ENCODE data around the gene TMEM108. TPM values are rescaled to one million over a fixed set of nuclear protein-coding genes. Genes with fewer than 3 reads are reported as not detected.

TMEM108 gene
- total RNA-seq, 1 donor from 2014 or later: not detected

DNA sequence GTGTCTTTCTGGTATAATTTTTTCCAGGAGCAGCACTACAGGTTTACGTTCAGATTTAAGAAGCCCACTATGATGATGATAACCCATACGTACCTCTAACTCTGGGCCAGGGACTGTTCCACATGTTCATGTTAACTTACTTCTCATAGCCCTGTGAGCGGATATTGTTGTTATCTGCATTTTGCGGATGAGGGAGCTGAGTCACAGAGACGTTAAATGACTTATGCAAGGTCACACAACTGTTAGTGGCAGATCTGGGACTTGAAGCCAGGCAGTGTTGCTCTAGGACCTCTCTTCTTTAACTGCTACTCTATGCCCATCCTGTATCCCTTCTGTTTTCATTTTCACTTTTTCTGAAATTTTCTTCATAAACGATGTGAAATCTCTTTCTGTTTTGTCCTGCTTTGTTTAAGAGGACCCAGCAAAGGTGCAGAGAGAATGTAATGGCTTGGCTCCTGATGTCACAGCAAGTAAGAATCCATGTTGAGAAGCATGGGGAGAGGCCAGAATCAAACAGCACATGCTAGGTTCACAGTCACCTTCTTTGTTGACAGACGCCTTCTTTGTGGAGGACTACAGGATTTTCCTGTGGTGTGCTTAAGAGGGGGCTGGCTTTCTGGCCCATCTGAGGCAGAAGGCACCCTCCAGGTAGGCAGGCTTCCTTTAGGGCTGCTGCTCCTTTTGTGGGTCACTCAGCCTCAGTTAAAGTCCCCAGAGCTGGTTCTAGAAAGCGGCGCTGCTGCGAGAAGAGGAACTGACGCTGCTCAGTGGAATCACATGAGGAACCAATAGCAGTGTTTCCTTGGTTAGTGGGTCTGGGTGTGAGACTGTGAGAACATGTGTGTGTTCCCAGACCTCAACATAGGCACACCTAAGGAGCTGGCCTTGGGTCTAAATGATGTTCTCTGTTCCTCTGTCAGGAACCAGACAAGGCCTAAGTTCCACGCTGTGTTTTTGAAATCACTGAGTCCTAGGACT, 121.6 kb downstream of the TMEM108 start:
- intact Hi-C loops (cut with micrococcal nuclease): no loop called here

- intact Hi-C loops (cut with micrococcal nuclease): no loop called here
Observed at GRCh38 chr3:133161656-133162055, 123.5 kb downstream of the TMEM108 start.

DNA sequence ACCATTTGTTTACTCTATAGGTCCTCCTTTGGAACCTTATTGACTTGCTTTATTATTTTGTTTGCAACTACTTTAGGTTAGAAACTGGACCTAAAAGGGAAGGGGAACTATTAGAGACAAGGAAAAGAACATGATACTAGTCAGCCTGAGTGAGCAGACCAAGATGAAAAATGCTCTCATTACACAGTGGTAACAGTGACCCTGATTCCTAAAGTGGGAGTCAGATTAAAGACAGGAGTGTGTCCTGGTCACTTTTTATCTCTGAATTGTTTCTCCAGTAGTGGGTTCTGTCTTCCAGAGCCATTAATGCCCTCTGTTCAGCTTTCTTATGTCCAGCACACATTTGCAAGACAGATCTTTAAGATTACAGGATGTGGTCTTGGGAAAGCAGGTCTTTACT, 124.1 kb downstream of the TMEM108 start:
- intact Hi-C loops (cut with micrococcal nuclease): no loop called here

DNA sequence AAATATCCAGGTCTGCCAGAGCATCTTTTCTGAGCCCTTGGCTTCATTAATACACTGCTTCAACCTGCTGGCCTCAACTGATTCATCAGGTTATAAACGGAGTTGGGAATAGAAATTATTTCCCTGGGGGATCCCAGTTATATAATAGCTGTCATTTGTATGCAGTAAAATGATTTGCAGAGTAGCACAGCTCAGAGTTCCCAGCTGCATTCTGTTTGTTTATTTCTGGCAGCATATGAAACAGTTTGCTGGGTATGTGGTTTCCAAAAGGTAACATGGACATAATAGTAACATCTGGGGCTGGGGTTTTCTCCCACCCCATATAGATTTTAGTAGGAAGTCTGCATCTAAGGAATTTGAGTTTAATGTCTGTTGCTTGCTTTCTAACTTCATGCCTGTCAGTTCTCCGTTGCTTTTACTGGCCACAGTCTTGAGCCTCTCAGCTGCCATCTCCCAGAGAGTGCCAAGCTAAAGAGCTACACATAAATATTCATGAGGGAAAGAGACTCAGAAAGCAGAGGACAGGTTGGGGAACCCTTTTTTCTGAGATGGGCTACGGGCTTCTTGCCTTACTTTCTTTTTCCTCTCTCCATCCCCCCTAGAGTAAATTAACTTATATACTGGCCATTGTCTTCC, 124.6 kb downstream of the TMEM108 start:
- intact Hi-C loops (cut with micrococcal nuclease): no loop called here

GRCh38 chr3:133167340-133168024, 129.3 kb downstream of the TMEM108 start:
- intact Hi-C loops (cut with micrococcal nuclease): no loop called here

GRCh38 chr3:133168025-133168401, 129.8 kb downstream of the TMEM108 start:
- intact Hi-C loops (cut with micrococcal nuclease): no loop called here

DNA sequence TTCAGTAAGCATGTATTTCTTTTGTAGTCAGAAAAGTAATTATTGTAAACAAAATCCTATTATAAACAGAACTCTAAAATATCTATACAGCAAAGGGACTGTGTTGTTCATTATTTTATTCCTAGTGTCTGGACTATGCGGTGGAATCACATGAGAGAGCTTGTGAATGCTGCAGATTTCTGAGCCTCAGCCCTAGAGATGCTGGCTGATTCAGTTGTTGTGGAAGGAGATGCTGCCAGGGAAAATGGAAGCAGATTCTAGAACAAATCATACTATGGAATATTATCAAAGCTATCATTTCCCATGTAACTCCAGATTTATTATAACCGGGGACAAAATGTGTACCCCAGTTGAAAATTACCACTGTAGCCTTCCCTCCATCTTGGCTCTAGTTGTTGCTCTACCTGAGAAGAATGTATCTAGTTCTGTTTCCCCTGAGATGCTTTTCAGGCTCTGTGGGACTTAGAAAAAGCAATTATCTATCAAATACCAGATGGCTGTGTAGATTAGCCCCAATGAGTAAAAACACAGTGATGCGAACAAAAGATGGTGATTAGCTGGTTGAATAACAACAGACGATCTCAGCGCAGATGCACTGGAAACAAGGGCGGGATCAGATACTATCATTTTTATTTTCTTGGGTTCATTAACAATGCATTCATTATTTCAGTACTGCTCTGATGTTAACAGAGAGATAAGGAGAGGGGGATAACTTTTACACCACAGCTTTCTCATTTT, 131.3 kb downstream of the TMEM108 start:
- intact Hi-C loops (cut with micrococcal nuclease): no loop called here

- intact Hi-C loops (cut with micrococcal nuclease): no loop called here
Observed at GRCh38 chr3:133171831-133172230, 133.6 kb downstream of the TMEM108 start.

- intact Hi-C loops (cut with micrococcal nuclease): no loop called here
Observed at GRCh38 chr3:133181392-133182150, 143.4 kb downstream of the TMEM108 start.

- intact Hi-C loops (cut with micrococcal nuclease): no loop called here
Observed at GRCh38 chr3:133187870-133188379, 149.7 kb downstream of the TMEM108 start.

DNA sequence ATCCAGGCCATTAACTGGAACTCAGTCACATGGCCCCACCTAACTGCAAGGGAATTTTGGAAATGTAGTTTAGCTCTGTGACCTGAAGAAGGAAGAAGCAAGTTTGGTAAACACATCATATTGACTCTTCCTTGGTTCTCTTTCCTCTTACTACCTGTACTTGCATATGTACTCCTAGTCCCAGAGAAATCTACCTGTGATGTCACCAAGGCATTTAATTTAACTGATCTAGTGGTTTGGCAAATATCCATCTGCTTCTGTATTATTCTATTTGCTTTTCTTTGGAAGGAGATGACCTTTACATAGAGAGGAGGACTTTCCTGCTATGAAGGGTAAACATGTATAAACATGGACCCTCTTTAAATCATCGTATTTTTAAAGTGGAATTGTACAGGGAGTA, 150.8 kb downstream of the TMEM108 start:
- intact Hi-C loops (cut with micrococcal nuclease): no loop called here

- intact Hi-C loops (cut with micrococcal nuclease): no loop called here
Observed at GRCh38 chr3:133189893-133190292, 151.7 kb downstream of the TMEM108 start.

DNA sequence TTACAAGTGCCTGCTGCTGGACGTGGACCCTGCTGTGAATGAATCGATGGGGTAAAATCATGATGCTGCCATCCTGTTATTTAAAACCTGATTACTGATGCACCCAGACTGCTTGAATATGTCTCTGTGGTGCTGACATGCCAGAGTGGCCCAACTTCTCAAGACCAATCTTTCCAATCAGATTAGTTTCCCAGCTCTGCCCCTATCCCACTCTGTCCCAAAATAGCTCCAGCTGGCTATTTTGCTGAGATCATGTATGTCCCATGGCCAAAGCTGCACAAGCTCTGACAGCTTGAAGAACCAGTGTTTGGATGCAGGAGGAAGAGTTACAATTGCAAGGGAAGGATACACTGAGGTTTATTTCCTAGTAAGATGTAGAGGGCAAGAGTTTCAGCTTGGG, 153.6 kb downstream of the TMEM108 start:
- intact Hi-C loops (cut with micrococcal nuclease): no loop called here

- intact Hi-C loops (cut with micrococcal nuclease): no loop called here
Observed at GRCh38 chr3:133192363-133192945, 154.3 kb downstream of the TMEM108 start.

- intact Hi-C loops (cut with micrococcal nuclease): no loop called here
Observed at GRCh38 chr3:133192967-133193366, 154.8 kb downstream of the TMEM108 start.

DNA sequence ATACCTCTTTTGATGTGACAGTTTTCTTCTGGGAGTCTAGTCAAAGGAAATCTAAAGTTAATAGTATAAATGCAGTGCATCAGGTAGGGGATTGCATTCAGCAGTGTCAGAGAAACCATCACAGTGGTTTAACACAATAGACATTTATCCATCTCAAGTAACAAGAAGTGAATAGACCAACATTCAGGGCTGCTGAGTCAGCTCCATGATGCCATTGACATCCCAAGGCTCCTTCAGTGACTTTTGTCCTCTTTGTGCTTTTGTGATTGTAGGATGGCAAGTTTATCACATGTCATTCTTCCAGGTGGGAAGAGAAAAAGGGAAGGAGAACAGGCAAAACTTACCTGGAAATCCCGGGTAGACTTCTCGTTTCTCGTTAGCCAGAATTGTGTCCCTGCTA, 158.3 kb downstream of the TMEM108 start:
- intact Hi-C loops (cut with micrococcal nuclease): no loop called here

DNA sequence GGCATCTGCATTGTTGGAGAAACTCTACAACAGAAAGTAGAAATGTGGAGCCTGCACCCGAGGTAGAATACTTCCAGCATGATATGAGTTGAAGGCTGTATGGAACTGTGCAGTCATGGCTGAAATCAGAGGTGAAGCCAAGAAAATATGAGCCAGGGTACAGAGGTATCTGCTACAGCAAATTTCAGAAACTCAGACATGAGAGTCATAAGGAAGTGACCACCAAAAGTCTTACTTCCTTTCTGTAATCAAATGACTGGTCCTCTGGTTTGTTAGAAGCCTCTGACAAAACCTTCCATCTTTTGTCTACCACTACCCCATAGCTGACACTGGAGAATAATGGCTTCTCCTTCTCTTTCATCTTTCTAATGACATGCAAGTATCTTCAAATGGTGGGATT, 159.4 kb downstream of the TMEM108 start:
- intact Hi-C loops (cut with micrococcal nuclease): no loop called here

GRCh38 chr3:133206921-133207320, 168.7 kb downstream of the TMEM108 start:
- intact Hi-C loops (cut with micrococcal nuclease): no loop called here

DNA sequence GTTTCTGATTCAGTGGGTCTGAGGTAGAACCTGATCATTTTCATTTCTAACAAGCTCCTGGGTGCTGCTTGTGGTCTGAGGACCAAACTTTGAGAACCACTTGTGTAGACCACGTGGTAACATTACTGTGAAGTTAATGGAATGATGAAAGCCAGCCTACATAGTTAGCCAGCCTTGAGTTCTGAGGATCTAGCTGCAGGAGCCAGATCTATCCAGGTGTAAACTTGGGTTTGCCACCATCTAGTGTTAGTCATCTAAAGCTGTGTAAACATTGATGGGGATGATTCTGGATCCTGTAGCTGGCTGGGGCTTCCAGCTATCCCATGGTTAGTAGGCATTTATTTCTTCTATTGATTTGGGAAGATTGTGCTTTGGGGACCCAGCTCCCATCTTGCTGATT, 170.0 kb downstream of the TMEM108 start:
- intact Hi-C loops (cut with micrococcal nuclease): no loop called here
